ENCODE data around the gene FN3K. TPM values are rescaled to one million over a fixed set of nuclear protein-coding genes. Genes with fewer than 3 reads are reported as not detected.

Gene FN3K
- total and polyA plus RNA-seq, 8 donors: 12.8 to 28.1 (median 20.5) TPM

- Histone ChIP-seq H3K27ac (no peak overlapping the region), H3K4me1 (no peaks in the 10 kb centered on the region), H3K36me3 (peaks cover 0 to 24% of the 10 kb centered on the region in 2 donors), H3K27me3 (no peaks in the 10 kb centered on the region), H3K9me3 (no peaks in the 10 kb centered on the region), H3K4me3 (no peak overlapping the region)
- no peak for TF ChIP-seq CTCF (IDR thresholded peaks at IDR 0.05)
- intact Hi-C loops (cut with DNase I): no loop called here
- no peak for ATAC-seq
- DNase-seq: no peak
These were observed 58.7 kb downstream of the FN3K start for GRCh38 chr17:82793974-82794630.

- TF ChIP-seq CTCF (IDR thresholded peaks at IDR 0.05): no peak
- Histone ChIP-seq H3K9me3 (no peaks in the 10 kb centered on the region), H3K4me1 (no peaks in the 10 kb centered on the region), H3K36me3 (peaks cover 0 to 29% of the 10 kb centered on the region in 2 donors), H3K27me3 (no peaks in the 10 kb centered on the region), H3K27ac (no peak overlapping the region), H3K4me3 (no peak overlapping the region)
- DNase-seq (no peak), ATAC-seq (no peak)
- intact Hi-C loops (cut with DNase I): no loop called here
These were observed 59.5 kb downstream of the FN3K start for GRCh38 chr17:82794781-82795482.

- Histone ChIP-seq H3K27ac (no peak overlapping the region), H3K4me3 (no peak overlapping the region), H3K9me3 (no peaks in the 10 kb centered on the region), H3K36me3 (peaks cover 0 to 31% of the 10 kb centered on the region in 2 donors), H3K27me3 (no peaks in the 10 kb centered on the region), H3K4me1 (no peaks in the 10 kb centered on the region)
- TF ChIP-seq CTCF (IDR thresholded peaks at IDR 0.05): no peak
- peak; percentile 95 for ATAC-seq
- DNase-seq: peak in 1 of 4 donors; percentile 74
- intact Hi-C loops (cut with DNase I): no loop called here
These were observed 60.2 kb downstream of the FN3K start for GRCh38 chr17:82795615-82796014.

- DNase-seq (no peak), ATAC-seq (no peak)
- TF ChIP-seq CTCF (IDR thresholded peaks at IDR 0.05): no peak
- Histone ChIP-seq H3K4me1 (no peaks in the 10 kb centered on the region), H3K36me3 (peaks cover 0 to 28% of the 10 kb centered on the region in 2 donors), H3K27me3 (no peaks in the 10 kb centered on the region), H3K4me3 (no peak overlapping the region), H3K27ac (no peak overlapping the region), H3K9me3 (no peaks in the 10 kb centered on the region)
- intact Hi-C loops (cut with DNase I): no loop called here
These were observed 61.6 kb downstream of the FN3K start for GRCh38 chr17:82797061-82797460.

- DNase-seq (peak in 1 of 4 donors; percentile 20), ATAC-seq (no peak)
- no peaks in the 10 kb centered on the region for H3K4me1 ChIP-seq
- no peaks in the 10 kb centered on the region for H3K9me3 ChIP-seq
- peaks cover 0 to 28% of the 10 kb centered on the region in 2 donors for H3K36me3 ChIP-seq
- no peak overlapping the region for H3K27ac ChIP-seq
- TF ChIP-seq CTCF (IDR thresholded peaks at IDR 0.05): no peak
- no peak overlapping the region for H3K4me3 ChIP-seq
- intact Hi-C loops (cut with DNase I): no loop called here
- H3K27me3 ChIP-seq: no peaks in the 10 kb centered on the region
These were observed 63.3 kb downstream of the FN3K start for GRCh38 chr17:82798752-82799151.
